H54 (cell line): ENCODE results near the gene CEP112.
A peak's percentile ranks its signal among the peaks of the same experiment; 100 is the strongest.

Source experiments
- DNase-seq: peaks from one replicate; pipeline ENCODE4 v3.0.0; 2011; ENCODE audit warnings: low spot score, mixed read lengths; ENCODE audit not compliant: insufficient read length
- FAIRE-seq: peaks from 3 replicates; lab custom pipeline; 2011; peaks lifted over from hg19 to GRCh38; lab: Jason Lieb, UNC
- POLR2A ChIP-seq: IDR thresholded peaks from 2 replicates; pipeline ENCODE4 v1.6.1; 2011; ENCODE audit warnings: low read depth, mild to moderate bottlenecking, low read length

The CEP112 gene

GRCh38 chr17:65893692-65894279, 298.1 kb downstream of the CEP112 start:
- DNase-seq: no peak
- FAIRE-seq: no peak
- no peak for TF ChIP-seq POLR2A

GRCh38 chr17:65892912-65893377, 299.0 kb downstream of the CEP112 start:
- TF ChIP-seq POLR2A: no peak
- DNase-seq (no peak), FAIRE-seq (no peak)

DNA sequence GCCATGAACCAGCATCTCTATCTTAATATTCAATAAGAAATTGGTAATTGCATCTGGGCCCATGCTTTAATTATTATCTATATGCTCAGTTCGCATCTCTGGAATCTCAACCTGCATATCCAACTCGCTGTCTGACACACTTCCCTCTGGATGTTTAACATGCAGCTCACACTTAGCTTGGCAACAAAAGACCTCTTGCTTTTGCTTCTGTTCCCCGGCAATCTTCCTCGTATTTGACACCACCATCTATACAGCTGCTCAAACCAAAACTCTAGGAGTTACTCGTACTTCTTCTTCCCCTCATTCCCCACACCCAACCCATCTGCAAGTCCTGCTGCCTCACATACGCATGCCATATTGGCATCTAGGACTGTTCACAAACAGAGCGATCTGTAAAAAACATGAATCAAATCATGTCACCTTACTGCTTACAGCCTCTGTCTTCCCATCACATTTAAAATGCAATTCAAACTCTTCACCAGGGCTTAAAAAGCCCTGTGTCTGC, 300.6 kb downstream of the CEP112 start:
- FAIRE-seq: no peak
- no peak for DNase-seq
- TF ChIP-seq POLR2A: no peak

- TF ChIP-seq POLR2A: no peak
- DNase-seq: no peak
- FAIRE-seq: no peak
Measured at GRCh38 chr17:65888649-65889048, 303.3 kb downstream of the CEP112 start.

GRCh38 chr17:65886315-65887245, 305.4 kb downstream of the CEP112 start:
- FAIRE-seq (no peak), DNase-seq (no peak)
- TF ChIP-seq POLR2A: no peak

DNA sequence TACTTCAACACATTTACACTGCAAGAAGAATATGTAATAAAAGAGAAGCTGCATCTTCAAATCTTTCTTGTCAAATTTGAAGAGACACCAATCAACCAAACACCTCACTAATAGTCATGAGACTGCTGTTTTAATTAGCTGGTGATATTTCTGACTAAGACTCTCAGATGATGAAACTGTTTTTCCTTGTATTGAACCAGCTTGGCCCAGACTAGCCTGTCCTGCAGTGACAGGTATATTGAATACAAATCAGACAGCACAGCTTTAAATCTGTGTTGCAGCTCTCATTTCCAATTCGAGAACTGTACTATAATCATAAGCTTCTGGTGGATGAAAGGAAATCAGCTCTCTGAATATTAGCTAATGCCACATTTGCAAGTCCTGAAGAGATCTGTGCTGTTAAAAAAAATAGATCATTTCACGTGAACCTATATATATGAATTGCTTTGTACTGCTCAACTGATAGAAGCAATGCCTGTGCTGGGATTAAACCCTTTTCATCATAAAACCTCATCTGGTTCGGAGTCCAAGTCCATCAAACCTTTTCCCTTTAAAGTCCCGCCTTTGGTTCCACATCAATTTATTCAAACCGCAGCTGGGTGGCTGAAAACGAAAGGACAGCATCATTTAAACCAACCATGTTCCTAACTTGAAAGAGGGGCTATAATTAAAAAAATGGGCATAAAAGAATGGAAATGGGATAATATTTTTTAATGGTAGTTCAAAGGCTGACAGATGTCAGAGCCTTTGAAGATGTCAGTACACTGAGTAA, 306.2 kb downstream of the CEP112 start:
- no peak for DNase-seq
- FAIRE-seq: no peak

DNA sequence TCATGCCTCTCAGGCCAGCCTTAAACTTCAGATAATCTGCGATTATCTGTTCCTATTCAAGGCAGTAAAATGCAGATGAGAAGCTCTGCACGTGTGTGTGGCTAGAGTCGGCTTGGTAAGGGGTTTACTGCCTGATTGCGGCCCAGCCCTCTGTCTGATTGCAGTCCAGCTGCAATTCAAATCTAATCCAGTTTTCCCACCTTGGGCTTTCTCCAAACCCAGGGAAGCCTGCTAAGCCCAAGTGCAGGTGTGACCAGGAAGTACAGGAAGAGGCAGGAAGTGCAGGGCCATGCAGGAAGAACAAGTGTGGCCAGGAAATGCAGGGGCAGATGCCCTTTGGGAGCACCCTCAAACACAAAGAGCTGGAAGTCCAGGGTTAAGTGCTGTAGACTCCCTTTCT, 314.9 kb downstream of the CEP112 start:
- FAIRE-seq: no peak
- TF ChIP-seq POLR2A: no peak

More for the DNA sequence above, 306.2 kb downstream of the CEP112 start:
- TF ChIP-seq POLR2A: no peak

GRCh38 chr17:65868881-65869280, 323.1 kb downstream of the CEP112 start:
- DNase-seq (no peak), FAIRE-seq (no peak)
- no peak for TF ChIP-seq POLR2A

More for the DNA sequence above, 314.9 kb downstream of the CEP112 start:
- DNase-seq: no peak

- FAIRE-seq (no peak), DNase-seq (no peak)
- TF ChIP-seq POLR2A: no peak
Measured at GRCh38 chr17:65867014-65867413, 324.9 kb downstream of the CEP112 start.

- TF ChIP-seq POLR2A: no peak
- FAIRE-seq (no peak), DNase-seq (no peak)
Measured at GRCh38 chr17:65865715-65866425, 326.1 kb downstream of the CEP112 start.

DNA sequence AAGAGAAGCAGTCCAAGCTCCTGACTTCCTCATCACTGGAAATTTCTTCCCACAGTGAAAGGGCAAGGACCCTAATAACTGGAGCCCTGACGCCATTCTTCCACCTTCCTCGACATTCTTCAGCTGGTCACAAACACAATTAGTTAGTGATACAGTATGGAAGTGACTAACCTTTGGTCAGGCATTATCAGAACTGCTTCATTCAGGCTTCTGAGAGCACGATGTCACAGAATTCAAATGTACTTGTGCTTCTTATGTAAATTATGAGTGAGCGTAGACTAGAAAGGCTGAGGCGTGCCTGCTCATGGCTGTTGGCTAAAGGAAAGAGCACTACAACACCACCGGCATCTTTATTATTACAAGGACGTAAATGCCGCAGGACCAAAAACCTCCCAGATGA, 327.5 kb downstream of the CEP112 start:
- FAIRE-seq (no peak), DNase-seq (no peak)
- no peak for TF ChIP-seq POLR2A

GRCh38 chr17:65857718-65858117, 334.2 kb downstream of the CEP112 start:
- FAIRE-seq (no peak), DNase-seq (no peak)
- no peak for TF ChIP-seq POLR2A

GRCh38 chr17:65856865-65857264, 335.1 kb downstream of the CEP112 start:
- DNase-seq (no peak), FAIRE-seq (peak; percentile 92)
- no peak for TF ChIP-seq POLR2A
